B cell (primary cell): ENCODE measurements around the gene LARP4. TPM values are rescaled to one million over a fixed set of nuclear protein-coding genes. Genes with fewer than 3 reads are reported as not detected.

ENCODE experiments used
- ATAC-seq: fragments of 200-7000 bp; cut with Tn5 transposase; one replicate; pipeline ENCODE4 v1.10.0; 2021; ENCODE audit warnings: low read depth, mild to moderate bottlenecking, moderate number of reproducible peaks, moderate library complexity
- CTCF ChIA-PET: fragments of 350-600 bp; sonication (Branson Sonifier 250); formaldehyde crosslinking; loops from one replicate; lab custom pipeline; 2021; ENCODE audit warnings: antibody characterized with exemption, inconsistent platforms; lab: Charles Lee
- POLR2A ChIA-PET: fragments of 350-600 bp; sonication (Branson Sonifier 250); formaldehyde crosslinking; loops from one replicate; lab custom pipeline; 2021; ENCODE audit warnings: antibody characterized with exemption; lab: Charles Lee
- DNase-seq: peaks from one replicate; pipeline ENCODE4 v3.0.0; 2013
- H2AFZ ChIP-seq: 2 replicates; pipeline ENCODE4 v1.6.1; 2012; ENCODE audit warnings: mild to moderate bottlenecking, low read depth, low read length; ENCODE audit not compliant: insufficient read depth, poor library complexity, severe bottlenecking
- H3K27ac ChIP-seq, 2 donors: 1 replicate in 1 of 2; 2 replicates in 1 of 2; pipeline ENCODE4 v1.5.1; 2012 to 2013; ENCODE audit warnings: low read length in 2 of 2, mild to moderate bottlenecking in 2 of 2, moderate library complexity in 1 of 2
- H3K27me3 ChIP-seq, 4 experiments: fragments of 200-600 bp in 1 of 4; sonication (generic) in 1 of 4; replicated peaks in 1 of 4; 1 replicate in 2 of 4; 2 replicates in 2 of 4; pipeline versions ENCODE4 v1.6.1 to v1.7.0; 2013 to 2016; ENCODE audit warnings: low read length in 3 of 4, mild to moderate bottlenecking in 2 of 4, mixed read lengths in 1 of 4, moderate library complexity in 1 of 4; ENCODE audit not compliant: insufficient read depth in 4 of 4, control insufficient read depth in 3 of 4; ENCODE audit errors: control extremely low read depth in 1 of 4
- H3K36me3 ChIP-seq, 2 experiments: replicated peaks in 1 of 2; 1 replicate in 1 of 2; 2 replicates in 1 of 2; pipeline versions ENCODE4 v1.6.1 to v1.7.1; 2013; ENCODE audit warnings: low read length in 1 of 2; ENCODE audit not compliant: insufficient read depth in 2 of 2, control insufficient read depth in 1 of 2; ENCODE audit errors: control extremely low read depth in 1 of 2, extremely low read depth in 1 of 2
- H3K4me1 ChIP-seq, 2 donors: fragments of 200-600 bp in 1 of 2; sonication (generic) in 1 of 2; 1 replicate in 1 of 2; 2 replicates in 1 of 2; pipeline versions ENCODE4 v1.5.1 to v1.6.1; 2013 to 2017; ENCODE audit warnings: low read length in 2 of 2; ENCODE audit not compliant: control insufficient read depth in 2 of 2, insufficient read depth in 2 of 2
- H3K4me2 ChIP-seq: replicated peaks from 2 replicates; pipeline ENCODE3; 2012; ENCODE audit warnings: mild to moderate bottlenecking, low read depth, low read length; ENCODE audit not compliant: poor library complexity, severe bottlenecking
- H3K4me3 ChIP-seq, 5 experiments: fragments of 200-600 bp in 1 of 5; sonication (generic) in 1 of 5; 1 replicate in 3 of 5; 2 replicates in 2 of 5; pipeline versions ENCODE4 v1.5.1 to v1.7.0; 2011 to 2016; ENCODE audit warnings: low read length in 4 of 5, mild to moderate bottlenecking in 4 of 5, low read depth in 2 of 5, control low read depth in 1 of 5, moderate library complexity in 1 of 5; ENCODE audit not compliant: insufficient read depth in 1 of 5; ENCODE audit errors: control extremely low read depth in 1 of 5, extremely low read depth in 1 of 5
- H3K79me2 ChIP-seq: fragments of 200-600 bp; sonication (generic); one replicate; pipeline ENCODE4 v1.6.0; 2016; ENCODE audit warnings: low read length; ENCODE audit not compliant: control insufficient read depth, insufficient read depth
- H3K9ac ChIP-seq: fragments of 200-600 bp; sonication (generic); 2 replicates; pipeline ENCODE4 v1.6.1; 2017; ENCODE audit warnings: mild to moderate bottlenecking, low read length, moderate library complexity
- H3K9me3 ChIP-seq, 3 donors: one replicate each; pipeline versions ENCODE4 v1.6.1 to v1.7.1; 2013; ENCODE audit warnings: low read length in 2 of 3; ENCODE audit not compliant: control insufficient read depth in 2 of 3, insufficient read depth in 1 of 3; ENCODE audit errors: control extremely low read depth in 1 of 3
- H4K20me1 ChIP-seq: 2 replicates; pipeline ENCODE4 v1.6.0; 2012; ENCODE audit warnings: mild to moderate bottlenecking, low read length; ENCODE audit not compliant: insufficient read depth, control insufficient read depth, poor library complexity, severe bottlenecking
- H3K27ac Mint-ChIP-seq: one replicate; pipeline ENCODE4 v1.8.0; 2021; ENCODE audit warnings: mixed read lengths
- H3K27me3 Mint-ChIP-seq: one replicate; pipeline ENCODE4 v1.8.0; 2021; ENCODE audit warnings: mixed read lengths
- H3K4me1 Mint-ChIP-seq: one replicate; pipeline ENCODE4 v1.8.0; 2021; ENCODE audit warnings: mixed read lengths
- H3K4me3 Mint-ChIP-seq: one replicate; pipeline ENCODE4 v1.8.0; 2021; ENCODE audit warnings: mixed read lengths
- H3K9me3 Mint-ChIP-seq: one replicate; pipeline ENCODE4 v1.8.0; 2022; ENCODE audit warnings: mixed read lengths; ENCODE audit not compliant: insufficient read depth
- CTCF ChIP-seq: fragments of 200-600 bp; IDR thresholded peaks from one replicate; pipeline ENCODE4 v1.8.0; 2022; ENCODE audit warnings: antibody characterized with exemption, mild to moderate bottlenecking
- EZH2 ChIP-seq: IDR thresholded peaks from 2 replicates; pipeline ENCODE4 v1.6.1; 2012; ENCODE audit warnings: borderline replicate concordance, low read depth, mild to moderate bottlenecking, moderate library complexity, low read length; ENCODE audit not compliant: insufficient read depth, poor library complexity, severe bottlenecking
- WGBS: methylation state at CpG from one replicate; pipeline ENCODE4 v1.1.5; 2013; ENCODE audit warnings: missing lambda C conversion rate; ENCODE audit not compliant: insufficient coverage; 5-methylcytosine and 5-hydroxymethylcytosine counted together
- intact Hi-C: fragments of 100-400 bp; cut with micrococcal nuclease; formaldehyde crosslinking; loops from one replicate; pipeline ENCODE4 v1.10.0; 2022
- polyA plus RNA-seq: library from polyadenylated mRNA; depleted of rRNA; stranded (reverse); fragments of >200 nt; gene quantifications from 2 replicates; pipeline ENCODE4 v1.2.3, GENCODE V29; 2012
- total RNA-seq, 2 donors: library from RNA; stranded (reverse); fragments of 120-200 nt in 1 of 2; gene quantifications; 1 replicate in 1 of 2; 2 replicates in 1 of 2; pipeline versions ENCODE4 v1.2.3 to v1.2.4, GENCODE V29; 2013 to 2022

LARP4 gene
- total and polyA plus RNA-seq, 2 donors (not counting 1 experiment from before 2014, with no cell fraction given) = 5.5 to 48.4 TPM

GRCh38 chr12:50524621-50525020 lies 123.9 kb downstream of the LARP4 start:
- intact Hi-C loops = loop anchor here (10.0 kb wide), 1 partner anchor 50 kb away; no protein-coding TSS in a partner anchor
- Histone ChIP-seq H3K4me2 (peak overlapping the region; percentile 12), H3K27me3 (no peaks in the 10 kb centered on the region), H3K9ac (no peak overlapping the region), H3K79me2 (peaks cover 93% of the 10 kb centered on the region), H2AFZ (no peak overlapping the region), H3K27ac (peak overlapping the region in 1 of 2 donors; percentile 54), H3K4me3 (no peak overlapping the region), H3K36me3 (peaks cover 0 to 6% of the 10 kb centered on the region in 2 experiments), H3K9me3 (peaks cover 0 to 13% (median 3%) of the 10 kb centered on the region in 3 donors), H3K4me1 (peaks cover 54 to 76% of the 10 kb centered on the region in 2 donors), H4K20me1 (peaks cover 13% of the 10 kb centered on the region)
- no peaks in the 10 kb centered on the region for H3K9me3 Mint-ChIP-seq
- ChIA-PET POLR2A (interaction anchor here (0.6 kb wide), 1 partner anchor 300 kb away, joined by 6 read pairs; no protein-coding TSS in a partner anchor), CTCF (interaction anchor here (1.0 to 3.0 kb wide), 2 partner anchors 10 to 15 kb away, joined by 3 to 13 read pairs; no protein-coding TSS in a partner anchor)
- H3K4me1 Mint-ChIP-seq = peaks cover 63% of the 10 kb centered on the region
- ATAC-seq = no peak
- TF ChIP-seq CTCF (no peak), EZH2 (no peak)
- DNase-seq = no peak
- H3K27me3 Mint-ChIP-seq = no peaks in the 10 kb centered on the region
- H3K27ac Mint-ChIP-seq = peak overlapping the region; percentile 27
- 100% methylated on average over 1 of the region's 2 CpGs for WGBS
- H3K4me3 Mint-ChIP-seq = no peak overlapping the region

- POLR2A ChIA-PET = interaction anchor here (0.6 to 0.7 kb wide), 2 partner anchors 75 to 299 kb away, joined by 5 to 6 read pairs; no protein-coding TSS in a partner anchor
These were observed 124.7 kb downstream of the LARP4 start for GRCh38 chr12:50525422-50525821.

More at GRCh38 chr12:50525422-50525821, 124.7 kb downstream of the LARP4 start:
- Histone ChIP-seq H3K27ac (peak overlapping the region in 1 of 2 donors; percentile 46), H2AFZ (no peak overlapping the region), H3K4me3 (no peak overlapping the region), H4K20me1 (peaks cover 13% of the 10 kb centered on the region), H3K36me3 (peaks cover 0 to 6% of the 10 kb centered on the region in 2 experiments), H3K4me1 (peaks cover 49 to 70% of the 10 kb centered on the region in 2 donors), H3K9ac (no peak overlapping the region), H3K79me2 (peaks cover 91% of the 10 kb centered on the region), H3K9me3 (peaks cover 0 to 13% (median 3%) of the 10 kb centered on the region in 3 donors), H3K4me2 (peak overlapping the region; percentile 9), H3K27me3 (no peaks in the 10 kb centered on the region)
- no peak for TF ChIP-seq CTCF
- no peak for TF ChIP-seq EZH2
- no peaks in the 10 kb centered on the region for H3K9me3 Mint-ChIP-seq
- CTCF ChIA-PET = interaction anchor here (0.8 to 3.0 kb wide), 2 partner anchors 16 to 1597 kb away, joined by 3 to 13 read pairs; no protein-coding TSS in a partner anchor
- DNase-seq (no peak), ATAC-seq (no peak)
- 100% methylated on average over 1 of the region's 2 CpGs for WGBS
- H3K27ac Mint-ChIP-seq = peak overlapping the region; percentile 48
- H3K27me3 Mint-ChIP-seq = no peaks in the 10 kb centered on the region
- intact Hi-C loops = loop anchor here (10.0 kb wide), 1 partner anchor 49 kb away; no protein-coding TSS in a partner anchor
- peak overlapping the region; percentile 15 for H3K4me3 Mint-ChIP-seq
- H3K4me1 Mint-ChIP-seq = peaks cover 60% of the 10 kb centered on the region
